Left lung (tissue), 10 donors: Measurements from ENCODE around the gene NLRX1. TPM values are rescaled to one million over a fixed set of nuclear protein-coding genes. Genes with fewer than 3 reads are reported as not detected.

Experiments
- ATAC-seq: fragments of 200-7000 bp; cut with Tn5 transposase; one replicate; pipeline ENCODE4 v1.9.1; 2020; ENCODE audit warnings: moderate library complexity
- DNase-seq, 4 donors: peaks; one replicate each; pipeline ENCODE4 v3.0.0-alpha.2; 2013 to 2020
- H3K27ac ChIP-seq, 2 donors: fragments of 200-600 bp; sonication (generic) in 1 of 2; one replicate each; pipeline versions ENCODE4 v1.5.0 to v1.8.0; 2020 to 2021
- H3K27me3 ChIP-seq, 2 donors: fragments of 200-600 bp; sonication (generic) in 1 of 2; one replicate each; pipeline versions ENCODE4 v1.5.0 to v1.8.0; 2020 to 2021
- H3K36me3 ChIP-seq, 2 donors: fragments of 200-600 bp; sonication (generic) in 1 of 2; one replicate each; pipeline versions ENCODE4 v1.5.0 to v1.8.0; 2020 to 2021
- H3K4me1 ChIP-seq, 2 donors: fragments of 200-600 bp; one replicate each; pipeline ENCODE4 v1.8.0; 2021
- H3K4me3 ChIP-seq, 2 donors: fragments of 200-600 bp; sonication (generic) in 1 of 2; one replicate each; pipeline versions ENCODE4 v1.5.0 to v1.8.0; 2020 to 2021; ENCODE audit warnings: mild to moderate bottlenecking in 1 of 2
- H3K9me3 ChIP-seq, 2 donors: fragments of 200-600 bp; sonication (generic) in 1 of 2; one replicate each; pipeline versions ENCODE4 v1.5.0 to v1.8.0; 2020 to 2021
- intact Hi-C, 2 donors: fragments of 100-400 bp; cut with DNase I; formaldehyde crosslinking; loops; one replicate each; pipeline versions ENCODE4 v1.11.2 to v1.14.2; 2022
- polyA plus RNA-seq, 6 donors: library from polyadenylated mRNA; unstranded; fragments of 120-200 nt; gene quantifications; one replicate each; pipeline ENCODE4 v1.2.1, GENCODE V29; 2013; ENCODE audit not compliant: insufficient read length in 6 of 6
- total RNA-seq, 2 donors: library from RNA; stranded (reverse); fragmentation: NEBNext Ultra II Directional; extraction: Animal tissue kit (Norgen Biotek cat#: 25700); gene quantifications; one replicate each; pipeline ENCODE4 v1.2.1, GENCODE V29; 2021
- TF ChIP-seq, protein P1 (sequence below), 2 donors: fragments of 200-600 bp; sonication (generic) in 1 of 2; IDR thresholded peaks; one replicate each; pipeline versions ENCODE4 v1.5.0 to v1.8.0; 2021; ENCODE audit warnings: antibody characterized with exemption in 2 of 2
- donor health status: DM: no; HTN: yes; CAD: no.
- donor health status: DM: no; HTN: no; CAD: no.

The NLRX1 gene
- total and polyA plus RNA-seq, 8 donors, result 9.9 to 15.7 (median 12.0) TPM

DNA sequence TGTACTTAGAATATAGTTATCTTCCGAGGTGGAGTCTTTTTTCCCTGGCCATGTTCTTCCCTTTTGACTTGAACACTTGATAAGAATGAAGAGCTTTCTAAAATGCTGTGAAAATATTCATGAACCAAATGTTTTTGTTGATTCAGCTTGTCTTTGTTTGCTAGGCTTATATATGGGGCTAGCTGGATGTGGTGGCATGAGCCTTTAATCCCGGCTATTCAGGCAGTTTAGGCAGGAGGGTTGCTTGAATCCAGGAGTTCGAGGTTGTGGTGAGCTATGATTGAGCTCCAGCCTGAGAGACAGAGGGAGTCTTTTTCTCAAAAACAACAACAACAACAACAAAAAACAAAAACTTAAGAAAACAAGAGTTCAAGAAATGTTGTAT, 60.8 kb downstream of the NLRX1 start:
- Histone ChIP-seq H3K4me1 (peaks cover 0 to 9% of the 10 kb centered on the region in 2 donors), H3K36me3 (peaks cover 0 to 21% of the 10 kb centered on the region in 2 donors), H3K4me3 (no peak overlapping the region), H3K27me3 (no peaks in the 10 kb centered on the region), H3K27ac (no peak overlapping the region), H3K9me3 (no peaks in the 10 kb centered on the region)
- no peak for ATAC-seq
- no peak for DNase-seq
- intact Hi-C loops, result no loop called here
- TF ChIP-seq, protein P1, sequence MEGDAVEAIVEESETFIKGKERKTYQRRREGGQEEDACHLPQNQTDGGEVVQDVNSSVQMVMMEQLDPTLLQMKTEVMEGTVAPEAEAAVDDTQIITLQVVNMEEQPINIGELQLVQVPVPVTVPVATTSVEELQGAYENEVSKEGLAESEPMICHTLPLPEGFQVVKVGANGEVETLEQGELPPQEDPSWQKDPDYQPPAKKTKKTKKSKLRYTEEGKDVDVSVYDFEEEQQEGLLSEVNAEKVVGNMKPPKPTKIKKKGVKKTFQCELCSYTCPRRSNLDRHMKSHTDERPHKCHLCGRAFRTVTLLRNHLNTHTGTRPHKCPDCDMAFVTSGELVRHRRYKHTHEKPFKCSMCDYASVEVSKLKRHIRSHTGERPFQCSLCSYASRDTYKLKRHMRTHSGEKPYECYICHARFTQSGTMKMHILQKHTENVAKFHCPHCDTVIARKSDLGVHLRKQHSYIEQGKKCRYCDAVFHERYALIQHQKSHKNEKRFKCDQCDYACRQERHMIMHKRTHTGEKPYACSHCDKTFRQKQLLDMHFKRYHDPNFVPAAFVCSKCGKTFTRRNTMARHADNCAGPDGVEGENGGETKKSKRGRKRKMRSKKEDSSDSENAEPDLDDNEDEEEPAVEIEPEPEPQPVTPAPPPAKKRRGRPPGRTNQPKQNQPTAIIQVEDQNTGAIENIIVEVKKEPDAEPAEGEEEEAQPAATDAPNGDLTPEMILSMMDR (IDR thresholded peaks at IDR 0.05), result no peak

DNA sequence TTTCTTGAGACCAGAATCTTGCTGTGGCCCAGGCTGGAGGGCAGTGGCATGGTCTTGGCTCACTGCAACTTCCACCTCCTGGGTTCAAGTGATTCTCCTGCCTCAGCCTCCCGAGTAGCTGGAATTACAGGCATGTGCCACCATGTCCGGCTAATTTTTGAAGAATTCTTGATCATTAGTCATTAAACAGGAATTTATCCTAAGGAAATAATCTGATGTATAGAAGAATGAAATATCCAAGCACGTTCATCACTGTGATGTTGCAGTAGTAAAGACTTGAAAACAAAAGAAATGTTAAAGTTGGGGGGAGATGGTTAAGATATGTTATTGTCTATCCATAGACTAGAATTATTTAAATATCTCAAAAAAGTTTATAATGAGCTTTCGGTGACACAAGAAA, 61.2 kb downstream of the NLRX1 start:
- Histone ChIP-seq H3K9me3 (no peaks in the 10 kb centered on the region), H3K27me3 (no peaks in the 10 kb centered on the region), H3K4me1 (peaks cover 0 to 9% of the 10 kb centered on the region in 2 donors), H3K27ac (no peak overlapping the region), H3K4me3 (no peak overlapping the region), H3K36me3 (peaks cover 0 to 25% of the 10 kb centered on the region in 2 donors)
- no peak for ATAC-seq
- TF ChIP-seq, protein P1 (IDR thresholded peaks at IDR 0.05), result no peak
- DNase-seq, result no peak
- intact Hi-C loops, result no loop called here

Other genes with a start within 250 kb of the NLRX1 start
- gene BCL9L, start 242.8 kb upstream of the NLRX1 start, total RNA-seq, result 10 to 100 TPM; 79.4 to 88.9 TPM
- 10 to 100 TPM; 33.2 to 63.0 (median 49.9) TPM for gene BCL9L, start 242.8 kb upstream of the NLRX1 start, polyA plus RNA-seq
- not detected for gene UPK2, start 212.4 kb upstream of the NLRX1 start, total RNA-seq
- 1 to 10 TPM; 2.2 to 4.3 (median 3.5) TPM for gene UPK2, start 212.4 kb upstream of the NLRX1 start, polyA plus RNA-seq
- gene FOXR1, start 197.0 kb upstream of the NLRX1 start, total RNA-seq, result not detected
- gene FOXR1, start 197.0 kb upstream of the NLRX1 start, polyA plus RNA-seq, result not detected
- gene CENATAC, start 170.6 kb upstream of the NLRX1 start, total RNA-seq, result 10 to 100 TPM; 34.5 to 53.0 TPM
- 10 to 100 TPM; 35.6 to 51.5 (median 41.5) TPM for gene CENATAC, start 170.6 kb upstream of the NLRX1 start, polyA plus RNA-seq
- gene RPS25, start 150.4 kb upstream of the NLRX1 start, total RNA-seq, result 100 to 1,000 TPM; 786 to 872 TPM
- 1,000 to 10,000 TPM; 1,385 to 1,738 (median 1,562) TPM for gene RPS25, start 150.4 kb upstream of the NLRX1 start, polyA plus RNA-seq
- 10 to 100 TPM; 57.1 to 66.3 TPM for gene TRAPPC4, start 150.0 kb upstream of the NLRX1 start, total RNA-seq
- gene TRAPPC4, start 150.0 kb upstream of the NLRX1 start, polyA plus RNA-seq, result 10 to 100 TPM; 72.4 to 92.7 (median 77.6) TPM
- gene SLC37A4, start 137.8 kb upstream of the NLRX1 start, total RNA-seq, result 10 to 100 TPM; 17.8 to 19.8 TPM
- 10 to 100 TPM; 23.1 to 28.8 (median 27.0) TPM for gene SLC37A4, start 137.8 kb upstream of the NLRX1 start, polyA plus RNA-seq
- gene HYOU1, start 111.5 kb upstream of the NLRX1 start, total RNA-seq, result 100 to 1,000 TPM; 147 to 272 TPM
- 10 to 100 TPM; 66.2 to 93.7 (median 77.4) TPM for gene HYOU1, start 111.5 kb upstream of the NLRX1 start, polyA plus RNA-seq
- 10 to 100 TPM; 30.5 to 35.0 TPM for gene VPS11, start 100.9 kb upstream of the NLRX1 start, total RNA-seq
- gene VPS11, start 100.9 kb upstream of the NLRX1 start, polyA plus RNA-seq, result 10 to 100 TPM; 50.5 to 61.2 (median 57.0) TPM
- gene HMBS, start 83.8 kb upstream of the NLRX1 start, total RNA-seq, result 10 to 100 TPM; 16.5 to 32.0 TPM
- 10 to 100 TPM; 21.9 to 30.7 (median 24.1) TPM for gene HMBS, start 83.8 kb upstream of the NLRX1 start, polyA plus RNA-seq
- gene DPAGT1, start 66.9 kb upstream of the NLRX1 start, total RNA-seq, result 10 to 100 TPM; 50.3 to 56.2 TPM
- 10 to 100 TPM; 42.7 to 54.7 (median 47.8) TPM for gene DPAGT1, start 66.9 kb upstream of the NLRX1 start, polyA plus RNA-seq
- gene C2CD2L, start 61.4 kb upstream of the NLRX1 start, total RNA-seq, result 10 to 100 TPM; 16.6 to 18.6 TPM
- gene C2CD2L, start 61.4 kb upstream of the NLRX1 start, polyA plus RNA-seq, result 1 to 10 TPM; 7.3 to 9.3 (median 8.0) TPM
- gene HINFP, start 47.1 kb upstream of the NLRX1 start, total RNA-seq, result 10 to 100 TPM; 21.6 to 22.2 TPM
- gene HINFP, start 47.1 kb upstream of the NLRX1 start, polyA plus RNA-seq, result 10 to 100 TPM; 31.9 to 41.7 (median 39.2) TPM
- under 1 TPM; 0.26 to 0.64 TPM for gene ABCG4, start 19.7 kb upstream of the NLRX1 start, total RNA-seq
- gene ABCG4, start 19.7 kb upstream of the NLRX1 start, polyA plus RNA-seq, result 1 to 10 TPM; 1.1 to 1.5 (median 1.3) TPM
- gene NHERF4, start 16.8 kb downstream of the NLRX1 start, total RNA-seq, result not detected
- gene NHERF4, start 16.8 kb downstream of the NLRX1 start, polyA plus RNA-seq, result 1 to 10 TPM in 3 of 6 donors, under 1 TPM in 3; 0.77 to 1.3 (median 1.1) TPM
- gene CBL, start 37.6 kb downstream of the NLRX1 start, total RNA-seq, result 10 to 100 TPM; 22.0 to 36.6 TPM
- 10 to 100 TPM; 18.9 to 24.5 (median 21.6) TPM for gene CBL, start 37.6 kb downstream of the NLRX1 start, polyA plus RNA-seq
- 10 to 100 TPM; 59.5 to 87.5 TPM for gene MCAM, start 148.4 kb downstream of the NLRX1 start, total RNA-seq
- gene MCAM, start 148.4 kb downstream of the NLRX1 start, polyA plus RNA-seq, result 100 to 1,000 TPM in 5 of 6 donors, 10 to 100 TPM in 1; 94.8 to 149 (median 123) TPM
- 10 to 100 TPM; 22.0 to 28.3 TPM for gene RNF26, start 165.8 kb downstream of the NLRX1 start, total RNA-seq
- gene RNF26, start 165.8 kb downstream of the NLRX1 start, polyA plus RNA-seq, result 10 to 100 TPM; 24.1 to 37.0 (median 28.5) TPM
- gene C1QTNF5, start 172.2 kb downstream of the NLRX1 start, total RNA-seq, result 10 to 100 TPM; 20.0 to 33.3 TPM
- 10 to 100 TPM; 39.7 to 52.0 (median 46.2) TPM for gene C1QTNF5, start 172.2 kb downstream of the NLRX1 start, polyA plus RNA-seq
- gene MFRP, start 178.0 kb downstream of the NLRX1 start, total RNA-seq, result not detected
- gene MFRP, start 178.0 kb downstream of the NLRX1 start, polyA plus RNA-seq, result under 1 TPM in 2 of 6 donors, not detected in 4; 0.04 to 0.07 TPM
- 1 to 10 TPM; 2.6 to 3.7 TPM for gene USP2, start 213.0 kb downstream of the NLRX1 start, total RNA-seq
- 1 to 10 TPM; 2.4 to 5.9 (median 4.0) TPM for gene USP2, start 213.0 kb downstream of the NLRX1 start, polyA plus RNA-seq